HUES6 (cell line): ENCODE measurements around the gene RASGRP2.

Experiments
- H3K27ac ChIP-seq: 2 replicates; pipeline ENCODE4 v1.7.0; 2013; ENCODE audit warnings: low read depth, mild to moderate bottlenecking, low read length, inconsistent platforms
- H3K27me3 ChIP-seq: 2 replicates; pipeline ENCODE4 v1.6.1; 2013; ENCODE audit warnings: low read length; ENCODE audit not compliant: control insufficient read depth, insufficient read depth
- H3K36me3 ChIP-seq: 2 replicates; pipeline ENCODE4 v1.6.1; 2013; ENCODE audit warnings: low read length; ENCODE audit not compliant: control insufficient read depth, insufficient read depth
- H3K4me1 ChIP-seq: 2 replicates; pipeline ENCODE4 v1.6.1; 2013; ENCODE audit warnings: low read length; ENCODE audit not compliant: control insufficient read depth, insufficient read depth
- H3K4me3 ChIP-seq: 2 replicates; pipeline ENCODE4 v1.5.1; 2013; ENCODE audit warnings: low read depth, low read length
- H3K9ac ChIP-seq: one replicate; pipeline ENCODE4 v1.6.1; 2013; ENCODE audit warnings: mild to moderate bottlenecking, low read length
- H3K9me3 ChIP-seq: 2 replicates; pipeline ENCODE4 v1.6.1; 2013; ENCODE audit warnings: low read depth, low read length; ENCODE audit not compliant: control insufficient read depth, insufficient read depth

Gene RASGRP2

GRCh38 chr11:64720640-64721358, 23.1 kb downstream of the RASGRP2 start:
- Histone ChIP-seq H3K9me3 (no peaks in the 10 kb centered on the region), H3K4me3 (no peak overlapping the region), H3K36me3 (no peaks in the 10 kb centered on the region), H3K4me1 (peaks cover 20% of the 10 kb centered on the region), H3K27me3 (peaks cover 69% of the 10 kb centered on the region), H3K27ac (no peak overlapping the region), H3K9ac (no peak overlapping the region)

GRCh38 chr11:64720167-64720566, 23.8 kb downstream of the RASGRP2 start:
- Histone ChIP-seq H3K9ac (no peak overlapping the region), H3K27ac (no peak overlapping the region), H3K9me3 (no peaks in the 10 kb centered on the region), H3K4me3 (no peak overlapping the region), H3K27me3 (peaks cover 75% of the 10 kb centered on the region), H3K36me3 (no peaks in the 10 kb centered on the region), H3K4me1 (peaks cover 14% of the 10 kb centered on the region)

- H3K27me3 ChIP-seq = peaks cover 82% of the 10 kb centered on the region
- no peak overlapping the region for H3K9ac ChIP-seq
- H3K4me3 ChIP-seq = no peak overlapping the region
- H3K4me1 ChIP-seq = peaks cover 9% of the 10 kb centered on the region
- H3K36me3 ChIP-seq = no peaks in the 10 kb centered on the region
- H3K27ac ChIP-seq = no peak overlapping the region
- no peaks in the 10 kb centered on the region for H3K9me3 ChIP-seq
Measured at GRCh38 chr11:64719406-64719805, 24.5 kb downstream of the RASGRP2 start.

GRCh38 chr11:64718780-64719124, 25.2 kb downstream of the RASGRP2 start:
- Histone ChIP-seq H3K9ac (no peak overlapping the region), H3K27me3 (peaks cover 89% of the 10 kb centered on the region), H3K4me1 (peaks cover 5% of the 10 kb centered on the region), H3K36me3 (no peaks in the 10 kb centered on the region), H3K4me3 (no peak overlapping the region), H3K9me3 (no peaks in the 10 kb centered on the region), H3K27ac (no peak overlapping the region)

- H3K9me3 ChIP-seq = no peaks in the 10 kb centered on the region
- peaks cover 94% of the 10 kb centered on the region for H3K27me3 ChIP-seq
Measured at GRCh38 chr11:64718084-64718779, 25.7 kb downstream of the RASGRP2 start.

GRCh38 chr11:64717268-64717578, 26.7 kb downstream of the RASGRP2 start:
- Histone ChIP-seq H3K4me3 (no peak overlapping the region), H3K27me3 (peaks cover 100% of the 10 kb centered on the region)

More at GRCh38 chr11:64718084-64718779, 25.7 kb downstream of the RASGRP2 start:
- no peak overlapping the region for H3K4me3 ChIP-seq
- 0 out of 2 replicates have a peak, but pooled peaks cover 2% of the 10 kb centered on the region for H3K4me1 ChIP-seq
- no peak overlapping the region for H3K27ac ChIP-seq
- H3K36me3 ChIP-seq = no peaks in the 10 kb centered on the region
- no peak overlapping the region for H3K9ac ChIP-seq

GRCh38 chr11:64716473-64717267, 27.3 kb downstream of the RASGRP2 start:
- H3K27me3 ChIP-seq = peaks cover 100% of the 10 kb centered on the region
- peaks cover 5% of the 10 kb centered on the region; the same call in 1 of the 2 replicates for H3K4me1 ChIP-seq

More at GRCh38 chr11:64717268-64717578, 26.7 kb downstream of the RASGRP2 start:
- 0 out of 2 replicates have a peak, but pooled peaks cover 2% of the 10 kb centered on the region for H3K4me1 ChIP-seq
- H3K9ac ChIP-seq = no peak overlapping the region
- no peaks in the 10 kb centered on the region for H3K36me3 ChIP-seq
- no peak overlapping the region for H3K27ac ChIP-seq
- H3K9me3 ChIP-seq = no peaks in the 10 kb centered on the region

GRCh38 chr11:64715756-64716472, 28.0 kb downstream of the RASGRP2 start:
- no peak overlapping the region for H3K9ac ChIP-seq
- no peaks in the 10 kb centered on the region for H3K36me3 ChIP-seq
- no peak overlapping the region for H3K4me3 ChIP-seq
- no peak overlapping the region for H3K27ac ChIP-seq
- no peaks in the 10 kb centered on the region for H3K9me3 ChIP-seq
- peaks cover 99% of the 10 kb centered on the region for H3K27me3 ChIP-seq
- H3K4me1 ChIP-seq = peaks cover 11% of the 10 kb centered on the region

More at GRCh38 chr11:64716473-64717267, 27.3 kb downstream of the RASGRP2 start:
- Histone ChIP-seq H3K4me3 (no peak overlapping the region), H3K9ac (no peak overlapping the region), H3K9me3 (no peaks in the 10 kb centered on the region), H3K36me3 (no peaks in the 10 kb centered on the region), H3K27ac (no peak overlapping the region)

- no peaks in the 10 kb centered on the region for H3K36me3 ChIP-seq
- H3K4me1 ChIP-seq = peaks cover 19% of the 10 kb centered on the region
- peaks cover 99% of the 10 kb centered on the region for H3K27me3 ChIP-seq
- no peak overlapping the region for H3K27ac ChIP-seq
- no peaks in the 10 kb centered on the region for H3K9me3 ChIP-seq
- no peak overlapping the region for H3K9ac ChIP-seq
- no peak overlapping the region for H3K4me3 ChIP-seq
Measured at GRCh38 chr11:64715110-64715509, 28.8 kb downstream of the RASGRP2 start.

GRCh38 chr11:64714666-64715065, 29.3 kb downstream of the RASGRP2 start:
- H3K36me3 ChIP-seq = no peaks in the 10 kb centered on the region
- no peak overlapping the region for H3K9ac ChIP-seq
- H3K27me3 ChIP-seq = peaks cover 95% of the 10 kb centered on the region
- no peak overlapping the region for H3K27ac ChIP-seq
- H3K4me1 ChIP-seq = peaks cover 20% of the 10 kb centered on the region
- no peaks in the 10 kb centered on the region for H3K9me3 ChIP-seq
- no peak overlapping the region for H3K4me3 ChIP-seq
